Stimulated activated CD4-positive, alpha-beta T cell treated with anti-CD3 and anti-CD28 coated beads, Interleukin-4, amount 100 ng/mL, for 24 hours (primary cell): ENCODE data around the gene HAUS7.

Source experiments
- DNase-seq: peaks from one replicate; pipeline ENCODE4 v3.0.0-alpha.2; 2020

HAUS7 gene

GRCh38 chrX:153470411-153471363 is at the start of gene HAUS7:
TSS of gene HAUS7 (minus strand) at chrX:153470576. CDS start at chrX:153470557, 19 bp downstream.
- peak; percentile 87 for DNase-seq

DNA sequence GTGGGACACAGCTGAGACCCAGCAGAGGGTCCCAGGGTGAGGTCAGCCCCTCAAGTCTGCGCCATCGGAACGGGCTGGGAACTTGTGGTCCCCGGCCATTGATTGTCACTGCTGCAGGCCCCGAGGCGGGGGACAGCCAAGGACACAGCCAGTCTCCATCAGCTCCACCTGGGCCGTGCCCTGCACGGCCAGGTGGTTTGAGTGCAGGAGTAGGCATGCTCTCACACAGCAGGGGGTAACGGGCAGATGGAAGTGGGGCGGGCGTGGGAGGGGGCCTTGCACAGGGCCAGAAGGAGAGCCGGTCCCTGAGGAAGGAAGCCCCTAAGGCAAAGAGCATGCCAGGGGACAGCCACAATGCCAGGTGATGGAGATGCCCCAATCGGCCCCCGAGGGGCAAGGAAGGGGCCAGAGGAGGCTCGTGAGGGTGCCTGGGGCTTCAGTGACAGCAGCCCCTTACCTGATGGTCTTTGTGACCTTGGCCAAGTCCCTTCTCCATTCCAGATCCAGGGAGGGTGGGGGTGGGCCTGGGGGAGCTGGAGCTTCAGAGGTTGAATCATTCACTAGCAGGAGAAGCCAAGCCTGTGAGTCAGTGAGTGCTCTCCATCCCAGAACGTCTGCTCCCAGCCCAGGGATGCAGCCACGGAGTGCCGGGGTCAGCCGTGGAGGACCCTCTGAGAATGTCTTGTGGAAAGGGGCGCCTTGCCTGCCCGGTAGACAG is 49.4 kb upstream of the HAUS7 start:
- DNase-seq, result no peak

DNA sequence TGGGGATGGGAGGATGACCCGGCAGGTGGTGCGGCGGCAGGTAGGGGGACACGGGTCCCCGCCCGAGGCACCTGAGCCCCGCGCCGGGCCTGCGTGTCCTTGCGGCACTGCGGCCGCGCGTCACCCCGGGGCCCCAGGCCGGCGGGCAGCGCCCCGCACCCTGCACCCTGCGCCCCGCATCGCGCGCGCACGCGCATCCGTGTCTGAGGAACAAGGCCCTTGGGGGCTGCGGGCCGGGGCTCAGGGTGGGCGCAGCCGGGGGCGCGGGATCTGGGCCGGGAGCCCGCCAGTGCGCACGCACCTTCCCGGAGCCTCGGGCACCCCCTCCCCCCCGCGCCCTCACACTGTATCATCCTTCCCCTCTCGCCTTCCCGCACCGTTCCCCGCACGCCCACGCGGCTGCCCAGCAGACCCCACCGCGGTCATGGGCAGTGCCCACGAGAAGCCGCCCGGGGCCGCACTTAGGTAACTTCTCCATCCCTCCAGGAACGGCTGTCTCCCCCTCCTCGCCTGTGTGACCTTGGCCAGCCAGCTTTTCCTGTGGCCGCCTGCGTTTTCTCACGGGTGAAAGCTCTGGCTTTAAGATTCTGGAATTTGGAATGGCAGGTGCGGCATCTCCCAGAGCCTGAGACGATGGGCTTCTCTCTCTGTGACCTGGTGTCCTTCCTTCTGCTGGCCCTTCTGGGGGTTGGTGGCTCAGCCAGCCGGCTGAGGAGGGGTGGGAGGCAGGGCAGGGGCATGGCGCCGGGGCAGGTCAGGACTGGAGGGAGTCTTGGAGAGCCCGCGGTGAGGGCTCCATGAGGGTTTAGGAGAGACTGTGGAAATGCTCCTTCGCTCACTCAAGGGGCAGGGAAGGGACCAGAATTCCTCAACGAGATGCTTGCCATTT is 47.8 kb upstream of the HAUS7 start:
- no peak for DNase-seq

DNA sequence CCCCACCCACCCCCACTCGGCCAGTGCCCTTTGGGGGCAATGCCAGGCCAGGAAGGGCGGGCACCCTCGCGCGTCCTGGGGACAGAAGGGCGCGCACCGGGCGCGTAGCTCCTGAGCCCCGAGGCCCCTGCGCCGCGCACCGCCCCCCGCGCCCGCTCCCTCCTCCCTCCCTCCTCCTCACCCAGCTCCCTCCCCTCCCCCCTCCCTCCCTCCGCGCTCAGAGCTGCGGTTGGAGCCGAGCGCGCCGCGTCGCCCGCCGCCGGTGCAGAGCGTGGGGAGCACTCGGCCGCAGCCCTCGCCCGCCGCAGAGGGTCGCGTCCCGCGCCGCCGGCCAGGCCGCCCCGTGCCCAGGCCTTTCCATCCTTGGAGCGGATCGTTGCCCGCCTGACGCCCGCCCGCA is 47.0 kb upstream of the HAUS7 start, which contains the start of gene ATP2B3:
TSS of gene ATP2B3 (plus strand) at position 220 of the 400 bp plus-strand sequence. CDS start 18,606 bp downstream, outside the sequence.
- no peak for DNase-seq

GRCh38 chrX:153516073-153516472 is 45.7 kb upstream of the HAUS7 start:
- no peak for DNase-seq

- DNase-seq, result no peak
Measured at GRCh38 chrX:153515435-153515834, 45.1 kb upstream of the HAUS7 start.

DNA sequence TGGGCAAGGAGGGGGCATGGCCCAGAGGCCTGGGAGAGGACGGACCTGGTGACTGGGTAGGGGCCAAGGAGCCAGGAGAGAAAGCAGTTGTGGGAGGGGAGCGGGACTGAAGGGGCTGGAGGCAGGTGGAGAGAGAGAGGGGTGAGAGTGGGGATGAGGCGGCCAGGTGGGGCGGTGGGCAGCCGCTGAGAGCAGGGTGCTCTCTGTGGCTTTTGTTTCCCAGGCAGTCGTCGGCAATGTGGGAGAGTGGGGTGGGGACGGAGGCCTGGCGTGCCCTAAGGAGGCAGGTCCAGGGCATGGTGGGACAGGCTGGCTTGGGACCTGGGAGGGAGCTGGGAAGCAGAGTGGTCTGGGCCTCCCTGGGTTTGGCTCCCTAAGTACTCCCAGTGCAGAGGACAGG is 43.9 kb upstream of the HAUS7 start:
- DNase-seq, result no peak

DNA sequence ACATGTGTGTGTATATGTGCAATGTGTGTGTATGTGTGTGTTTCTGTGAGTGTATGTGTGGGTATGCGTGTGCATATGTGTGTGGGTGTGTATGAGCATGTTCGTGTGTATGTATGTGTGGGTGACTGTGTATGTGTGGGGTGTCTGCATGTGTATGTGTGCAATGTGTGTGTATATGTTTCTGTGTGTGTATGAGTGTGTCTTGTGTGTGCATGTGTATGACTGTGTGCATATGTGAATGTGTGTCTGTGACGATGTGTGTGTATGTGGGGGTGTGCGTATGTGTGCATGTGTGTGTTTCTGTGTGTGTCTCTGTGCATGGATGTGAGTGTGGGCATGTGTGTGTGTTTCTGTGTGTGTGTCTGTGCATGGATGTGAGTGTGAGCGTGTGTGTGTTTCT is 42.9 kb upstream of the HAUS7 start:
- no peak for DNase-seq

DNA sequence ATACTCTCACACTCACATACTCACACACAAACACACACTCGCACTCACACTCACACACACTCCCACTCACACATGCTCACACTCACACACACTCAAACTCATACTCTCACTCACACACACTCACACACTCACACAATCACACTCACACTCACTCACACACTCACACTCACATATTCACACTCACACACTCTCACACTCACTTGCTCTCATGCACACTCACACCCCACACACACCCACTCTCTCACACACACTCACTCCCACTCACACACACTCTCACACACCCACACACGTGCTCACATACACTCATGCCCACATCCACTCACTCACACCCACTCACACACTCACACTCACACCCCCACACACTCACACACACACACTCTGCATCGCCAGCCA is 42.1 kb upstream of the HAUS7 start:
- DNase-seq, result no peak

DNA sequence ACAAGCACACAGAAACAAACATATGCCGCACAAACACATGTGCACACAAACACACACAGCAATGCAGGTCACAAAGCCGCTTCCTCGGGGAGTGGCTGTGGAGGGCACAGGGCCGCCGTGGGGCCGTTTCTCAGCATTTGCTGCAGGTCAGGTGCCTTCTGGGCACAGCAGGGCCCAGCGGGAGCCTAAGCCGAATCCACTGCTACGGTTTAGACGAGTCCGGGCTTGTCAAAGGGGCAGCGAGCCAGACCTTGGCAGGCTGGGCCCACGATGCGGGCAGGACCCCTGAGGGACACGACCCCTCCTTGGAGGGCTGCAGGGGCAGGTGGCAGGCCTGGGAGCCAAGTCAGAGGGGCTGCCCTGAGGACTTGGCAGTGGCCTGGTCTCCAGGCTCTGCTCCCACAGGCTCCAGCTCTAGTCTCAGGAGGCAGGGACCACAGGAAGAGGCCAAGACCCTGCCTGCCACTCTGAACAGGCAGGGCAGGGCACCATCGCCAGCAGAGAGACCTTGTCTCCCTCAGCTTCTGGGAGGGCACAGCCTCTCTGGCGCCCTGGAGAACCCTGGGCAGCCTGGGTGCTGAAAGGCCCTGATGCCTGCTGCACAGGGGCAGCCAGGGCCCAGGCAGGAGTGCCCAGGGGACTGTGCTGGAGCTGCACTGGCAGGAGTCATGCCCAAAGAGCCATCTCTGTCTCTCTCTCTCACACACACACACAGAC is 41.6 kb upstream of the HAUS7 start:
- no peak for DNase-seq

GRCh38 chrX:153510383-153510782 is 40.0 kb upstream of the HAUS7 start:
- DNase-seq, result no peak

- no peak for DNase-seq
Measured at GRCh38 chrX:153509592-153509991, 39.2 kb upstream of the HAUS7 start.

DNA sequence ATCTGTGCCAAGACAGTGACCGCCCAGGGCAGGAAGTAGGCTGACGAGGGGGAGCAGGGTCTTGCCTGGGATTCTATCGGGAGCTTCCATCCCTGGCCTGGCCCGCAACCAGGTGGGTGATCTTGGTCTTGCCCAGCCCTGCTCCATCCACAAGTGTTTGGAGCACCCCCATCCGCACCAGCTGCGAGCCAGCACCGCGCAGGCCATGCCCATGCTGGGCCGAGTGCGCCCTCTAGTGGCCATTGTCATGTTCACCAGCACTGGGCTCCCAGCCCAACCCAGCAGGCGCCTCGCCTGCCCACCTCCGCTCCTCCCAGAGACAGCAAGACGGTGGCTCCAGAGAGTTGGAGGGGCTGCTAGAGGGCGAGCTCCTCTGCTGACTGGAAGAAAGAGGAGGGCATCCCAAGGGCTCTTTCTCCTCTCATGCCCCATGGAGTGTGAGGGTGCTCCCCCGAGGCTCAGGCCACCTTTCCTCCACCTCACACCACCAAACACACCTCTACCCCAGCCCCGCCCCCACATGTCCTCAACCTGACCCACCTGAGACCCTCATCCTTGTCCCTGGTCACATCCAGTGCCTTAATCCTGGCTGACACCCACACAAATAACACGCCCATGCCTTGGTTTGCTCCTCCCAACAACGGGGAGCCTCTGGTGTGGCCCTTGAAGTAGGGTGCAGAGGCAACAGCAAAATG is 37.3 kb upstream of the HAUS7 start:
- peak; percentile 84 for DNase-seq

- no peak for DNase-seq
Measured at GRCh38 chrX:153505361-153505760, 35.0 kb upstream of the HAUS7 start.

DNA sequence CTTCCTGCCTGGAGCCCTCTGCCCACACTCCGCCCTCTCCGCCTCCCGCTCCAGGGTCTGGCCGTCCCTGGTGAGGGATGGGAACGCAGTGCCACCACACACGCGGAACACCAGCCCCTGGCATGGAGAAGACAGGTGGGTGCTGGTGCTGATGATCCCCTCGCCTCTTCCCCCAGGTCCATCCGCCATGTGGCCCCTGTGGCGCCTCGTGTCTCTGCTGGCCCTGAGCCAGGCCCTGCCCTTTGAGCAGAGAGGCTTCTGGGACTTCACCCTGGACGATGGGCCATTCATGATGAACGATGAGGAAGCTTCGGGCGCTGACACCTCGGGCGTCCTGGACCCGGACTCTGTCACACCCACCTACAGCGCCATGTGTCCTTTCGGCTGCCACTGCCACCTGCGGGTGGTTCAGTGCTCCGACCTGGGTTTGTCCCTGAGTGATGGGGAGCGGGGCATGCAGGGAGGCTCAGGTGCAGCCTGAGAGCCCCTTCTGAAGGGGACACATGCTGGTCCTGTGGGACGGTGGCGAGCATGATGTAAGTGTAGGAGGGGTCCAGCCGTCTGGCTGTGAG is 34.2 kb upstream of the HAUS7 start:
- DNase-seq, result no peak

- no peak for DNase-seq
Measured at GRCh38 chrX:153502796-153503195, 32.4 kb upstream of the HAUS7 start.

DNA sequence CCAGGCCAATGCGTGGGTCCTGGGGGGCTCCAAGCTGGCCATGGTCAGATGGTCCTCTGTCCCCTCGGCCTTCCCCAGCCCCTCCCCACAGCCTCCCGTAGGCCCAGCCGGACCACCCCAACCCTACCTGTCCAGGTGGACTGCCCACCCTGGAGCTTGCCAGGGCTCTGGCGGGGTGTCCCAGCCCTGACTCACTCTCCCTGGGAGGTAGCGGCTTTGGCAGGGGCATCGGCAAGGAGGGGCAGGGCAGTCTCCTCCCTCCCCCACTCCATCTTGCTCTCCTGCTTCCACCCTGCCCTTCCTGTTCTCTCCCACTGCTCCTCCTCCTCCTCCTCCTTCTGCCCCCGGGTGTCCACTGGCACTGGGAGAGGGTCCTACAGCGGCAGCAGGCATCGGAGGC is 31.8 kb upstream of the HAUS7 start:
- no peak for DNase-seq

- no peak for DNase-seq
Measured at GRCh38 chrX:153501530-153501929, 31.2 kb upstream of the HAUS7 start.

DNA sequence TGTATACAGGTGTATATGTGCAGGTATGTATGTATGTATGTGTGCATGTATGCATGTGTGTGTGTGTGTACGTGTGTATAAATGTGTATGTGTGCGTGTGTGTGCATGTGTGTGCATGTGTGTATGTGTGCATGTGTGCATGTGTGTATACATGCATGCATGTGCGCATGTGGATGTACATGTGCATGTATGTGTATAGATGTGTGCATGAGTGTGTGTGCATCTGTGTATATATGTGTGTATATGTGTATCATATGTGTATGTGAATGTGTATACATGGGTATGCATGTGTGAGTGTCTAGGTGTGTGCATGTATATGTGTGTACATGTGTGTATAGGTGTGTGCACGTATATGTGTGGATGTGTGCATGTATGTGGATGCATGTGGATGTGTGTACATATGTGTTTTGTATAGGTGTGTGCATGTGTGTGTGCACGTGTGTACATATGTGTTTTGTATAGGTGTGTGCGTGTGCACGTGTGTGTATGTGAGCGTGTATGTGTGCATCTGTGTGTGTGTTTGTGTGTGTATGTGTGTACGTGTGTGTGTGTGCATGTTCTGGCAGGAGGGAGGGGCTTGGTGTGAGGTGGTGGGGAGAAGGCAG is 30.4 kb upstream of the HAUS7 start:
- no peak for DNase-seq

DNA sequence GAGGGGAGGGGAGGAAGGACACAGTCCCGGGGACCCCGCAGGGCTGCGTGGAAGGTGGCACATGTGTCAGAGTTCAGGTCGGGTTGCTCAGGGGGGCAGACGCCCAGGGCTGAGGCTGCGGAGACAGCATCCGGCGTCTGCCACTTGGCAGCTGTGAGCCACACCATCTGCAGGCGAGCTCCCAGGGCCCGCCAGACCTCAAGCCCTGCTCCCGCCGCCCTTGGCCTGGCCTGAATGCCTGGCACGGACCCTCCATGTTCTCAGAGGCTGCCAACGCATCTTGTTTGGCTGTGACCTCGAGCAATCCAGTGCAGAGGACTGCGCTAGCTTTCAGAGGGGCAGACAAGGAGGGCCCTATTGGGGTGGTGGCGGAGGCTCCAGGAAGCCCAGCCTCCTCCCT is 29.5 kb upstream of the HAUS7 start:
- no peak for DNase-seq

GRCh38 chrX:153499341-153499740 is 29.0 kb upstream of the HAUS7 start:
- DNase-seq, result no peak
